Adrenal gland (tissue), 12 donors: ENCODE data around the gene ANKRD62. TPM values are rescaled to one million over a fixed set of nuclear protein-coding genes. Genes with fewer than 3 reads are reported as not detected.

Experiments used
- DNase-seq, 7 donors: peaks; one replicate each; pipeline ENCODE4 v3.0.0-alpha.2; 2019 to 2020
- H3K27ac ChIP-seq, 5 donors: fragments of 200-600 bp; sonication (generic) in 4 of 5; 1 replicate in 3 of 5; 2 replicates in 2 of 5; pipeline versions ENCODE4 v1.5.1 to v1.8.0; 2016 to 2020; ENCODE audit warnings: mild to moderate bottlenecking in 1 of 5
- H3K27me3 ChIP-seq: fragments of 200-600 bp; 2 replicates; pipeline ENCODE4 v1.8.0; 2021
- H3K36me3 ChIP-seq, 2 donors: fragments of 200-600 bp; replicated peaks in 1 of 2; 1 replicate in 1 of 2; 2 replicates in 1 of 2; pipeline versions ENCODE4 v1.5.1 to v1.8.0; 2018 to 2022
- H3K4me1 ChIP-seq, 2 donors: fragments of 200-600 bp; replicated peaks in 1 of 2; 1 replicate in 1 of 2; 2 replicates in 1 of 2; pipeline versions ENCODE4 v1.5.1 to v1.8.0; 2018 to 2021
- H3K4me3 ChIP-seq, 4 donors: fragments of 200-600 bp; sonication (generic) in 3 of 4; one replicate each; pipeline ENCODE4 v1.5.1; 2016 to 2018
- H3K9me3 ChIP-seq, 3 donors: fragments of 200-600 bp; sonication (generic) in 1 of 3; replicated peaks in 1 of 3; 1 replicate in 2 of 3; 2 replicates in 1 of 3; pipeline versions ENCODE4 v1.5.1 to v1.8.0; 2016 to 2021
- POLR2A ChIP-seq, 2 donors: fragments of 450-650 bp; IDR thresholded peaks; one replicate each; pipeline ENCODE4 v1.6.1; 2017; ENCODE audit warnings: antibody characterized with exemption in 2 of 2, mild to moderate bottlenecking in 2 of 2, moderate library complexity in 1 of 2
- WGBS, 4 donors: extraction: QIAGEN DNeasy Blood & Tissue Kit in 2 of 4; methylation state at CpG; one replicate each; pipeline versions ENCODE4 v1.1.5 to v1.1.7; 2013 to 2017; 5-methylcytosine and 5-hydroxymethylcytosine counted together
- intact Hi-C, 2 donors: fragments of 100-400 bp; cut with DNase I; formaldehyde crosslinking; loops; one replicate each; pipeline versions ENCODE4 v1.14.1 to v1.15.0; 2022 to 2023
- polyA plus RNA-seq, 3 donors: library from polyadenylated mRNA; stranded (reverse); fragments of 200-250 nt in 2 of 3; fragments of 350-450 nt in 1 of 3; fragmentation: Illumina TruSeq in 1 of 3; extraction: RNeasy Lipid Tissue Mini Kit (QIAGEN cat#74804) in 1 of 3; gene quantifications; one replicate each; pipeline ENCODE4 v1.2.3, GENCODE V29; 2013 to 2014
- total RNA-seq, 9 donors: library from RNA; depleted of rRNA in 4 of 9; stranded (reverse); fragments of >200 nt in 4 of 9; fragments of 120-200 nt in 1 of 9; fragmentation: NEBNext Ultra II Directional in 1 of 9; extraction: Animal tissue kit (Norgen Biotek cat#: 25700) in 1 of 9; gene quantifications; one replicate each; pipeline versions ENCODE4 v1.1.0 to v1.2.4, GENCODE V29; 2013 to 2023
- TF ChIP-seq, protein P1 (sequence below), 6 experiments: fragments of 450-650 bp in 4 of 6; fragments of 200-600 bp in 2 of 6; sonication (generic) in 1 of 6; IDR thresholded peaks; 1 replicate in 5 of 6; 2 replicates in 1 of 6; pipeline versions ENCODE4 v1.5.1 to v1.8.0; 2016 to 2021; ENCODE audit warnings: antibody characterized with exemption in 6 of 6, mild to moderate bottlenecking in 2 of 6, moderate library complexity in 1 of 6
- donor health status: healthy with polysubstance abuse.
- donor health status: Bipolar disorder and iron deficiency.
- donor health status: DM: yes; HTN: yes; CAD: no.
- donor health status: DM: no; HTN: no; CAD: no.
- donor health status: DM: no; HTN: no; CAD: no.
- donor health status: DM: yes; HTN: yes; CAD: no.

The ANKRD62 gene
- total and polyA plus RNA-seq, 12 donors: not detected

GRCh38 chr18:12092398-12093229 is 1.0 kb upstream of the ANKRD62 start:
- TF ChIP-seq POLR2A (IDR thresholded peaks at IDR 0.05): no peak
- TF ChIP-seq, protein P1, sequence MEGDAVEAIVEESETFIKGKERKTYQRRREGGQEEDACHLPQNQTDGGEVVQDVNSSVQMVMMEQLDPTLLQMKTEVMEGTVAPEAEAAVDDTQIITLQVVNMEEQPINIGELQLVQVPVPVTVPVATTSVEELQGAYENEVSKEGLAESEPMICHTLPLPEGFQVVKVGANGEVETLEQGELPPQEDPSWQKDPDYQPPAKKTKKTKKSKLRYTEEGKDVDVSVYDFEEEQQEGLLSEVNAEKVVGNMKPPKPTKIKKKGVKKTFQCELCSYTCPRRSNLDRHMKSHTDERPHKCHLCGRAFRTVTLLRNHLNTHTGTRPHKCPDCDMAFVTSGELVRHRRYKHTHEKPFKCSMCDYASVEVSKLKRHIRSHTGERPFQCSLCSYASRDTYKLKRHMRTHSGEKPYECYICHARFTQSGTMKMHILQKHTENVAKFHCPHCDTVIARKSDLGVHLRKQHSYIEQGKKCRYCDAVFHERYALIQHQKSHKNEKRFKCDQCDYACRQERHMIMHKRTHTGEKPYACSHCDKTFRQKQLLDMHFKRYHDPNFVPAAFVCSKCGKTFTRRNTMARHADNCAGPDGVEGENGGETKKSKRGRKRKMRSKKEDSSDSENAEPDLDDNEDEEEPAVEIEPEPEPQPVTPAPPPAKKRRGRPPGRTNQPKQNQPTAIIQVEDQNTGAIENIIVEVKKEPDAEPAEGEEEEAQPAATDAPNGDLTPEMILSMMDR (IDR thresholded peaks at IDR 0.05): no peak
- Histone ChIP-seq H3K36me3 (no peaks in the 10 kb centered on the region), H3K4me1 (no peaks in the 10 kb centered on the region), H3K9me3 (no peaks in the 10 kb centered on the region), H3K27me3 (no peaks in the 10 kb centered on the region), H3K27ac (no peak overlapping the region), H3K4me3 (no peak overlapping the region)
- WGBS, 4 donors: 86 to 87% (median 87%) methylated on average over 3 to 17 of the region's 17 CpGs; no CpG with 5 or more reads in 1 of the 4 donors
- no peak for DNase-seq
- intact Hi-C loops: loop anchor here in 1 of 2 donors (10.0 kb wide), 1 partner anchor 142 kb away; no protein-coding TSS in a partner anchor

DNA sequence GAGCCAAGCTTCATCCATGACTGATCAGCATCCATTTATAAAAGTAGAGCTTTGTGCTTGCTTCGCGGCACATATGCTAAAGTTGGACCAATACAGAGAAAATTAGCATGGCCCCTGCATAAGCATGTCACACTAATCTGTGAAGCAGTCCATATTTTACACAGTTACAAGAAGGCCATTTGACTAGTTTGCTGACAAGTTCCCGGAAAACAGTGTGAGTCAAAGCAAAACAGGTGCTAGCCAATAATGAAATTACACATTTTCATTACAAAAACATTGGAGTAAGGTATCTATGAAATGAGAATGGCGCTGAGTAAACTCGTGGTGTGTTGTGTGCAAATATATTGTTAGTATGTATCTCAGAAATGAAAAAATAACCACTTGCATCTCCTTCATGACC is 4.7 kb downstream of the ANKRD62 start:
- H3K27ac ChIP-seq: no peak overlapping the region
- H3K4me1 ChIP-seq: no peaks in the 10 kb centered on the region
- intact Hi-C loops: loop anchor here in 1 of 2 donors (10.0 kb wide), 1 partner anchor 136 kb away; no protein-coding TSS in a partner anchor
- H3K36me3 ChIP-seq: no peaks in the 10 kb centered on the region
- WGBS, 4 donors: 77 to 86% (median 80%) methylated on average over 5 of the region's 5 CpGs
- H3K4me3 ChIP-seq: no peak overlapping the region
- H3K9me3 ChIP-seq: no peaks in the 10 kb centered on the region
- no peaks in the 10 kb centered on the region for H3K27me3 ChIP-seq
- no peak for DNase-seq
- TF ChIP-seq, protein P1 (IDR thresholded peaks at IDR 0.05): no peak
- TF ChIP-seq POLR2A (IDR thresholded peaks at IDR 0.05): no peak

DNA sequence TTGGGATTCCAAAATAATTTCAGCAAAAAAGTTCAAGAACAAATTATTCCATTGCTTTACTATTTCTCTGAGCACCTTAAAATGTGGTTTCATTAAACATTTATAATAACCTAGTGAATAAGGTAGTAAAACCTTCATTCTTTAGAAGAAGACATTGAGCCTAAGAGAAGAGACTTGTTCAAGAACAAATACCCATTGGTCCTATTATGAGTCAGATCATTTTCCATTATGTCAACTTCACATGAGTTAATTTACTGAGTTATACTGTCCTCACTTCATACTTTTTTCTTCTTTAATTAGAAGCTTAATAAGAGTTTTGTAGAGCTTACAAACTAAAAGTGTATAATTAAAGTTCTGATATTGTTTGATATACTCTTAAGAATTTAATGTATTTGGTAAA is 5.5 kb downstream of the ANKRD62 start:
- no peak overlapping the region for H3K27ac ChIP-seq
- no peaks in the 10 kb centered on the region for H3K36me3 ChIP-seq
- no peak for DNase-seq
- no peak overlapping the region for H3K4me3 ChIP-seq
- TF ChIP-seq POLR2A (IDR thresholded peaks at IDR 0.05): no peak
- TF ChIP-seq, protein P1 (IDR thresholded peaks at IDR 0.05): no peak
- intact Hi-C loops: loop anchor here in 1 of 2 donors (10.0 kb wide), 1 partner anchor 136 kb away; no protein-coding TSS in a partner anchor
- H3K4me1 ChIP-seq: no peaks in the 10 kb centered on the region
- H3K27me3 ChIP-seq: no peaks in the 10 kb centered on the region
- H3K9me3 ChIP-seq: no peaks in the 10 kb centered on the region

DNA sequence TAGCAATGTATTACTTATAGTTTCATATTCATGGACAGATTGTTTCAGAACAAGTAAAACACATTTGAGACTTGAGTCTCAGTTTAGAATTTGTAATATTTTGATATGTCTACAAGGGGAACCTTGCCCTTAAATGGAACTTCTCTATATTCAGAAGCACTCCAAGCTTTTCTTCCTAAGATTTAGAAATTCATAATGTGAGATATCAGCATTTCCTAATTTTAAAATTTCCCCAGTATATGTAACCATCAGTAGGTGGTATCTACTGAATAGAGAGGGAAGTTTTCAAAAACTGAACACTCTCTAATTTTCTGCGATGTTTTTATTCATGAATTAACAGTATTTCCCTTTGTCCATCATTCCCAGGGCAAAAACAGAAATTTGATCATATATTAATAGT is 7.6 kb downstream of the ANKRD62 start:
- TF ChIP-seq, protein P1 (IDR thresholded peaks at IDR 0.05): no peak
- no peak for TF ChIP-seq POLR2A (IDR thresholded peaks at IDR 0.05)
- intact Hi-C loops: no loop called here
- 89 to 93% (median 90%) methylated on average over 1 of the region's 1 CpG for WGBS, 4 donors
- Histone ChIP-seq H3K36me3 (no peaks in the 10 kb centered on the region), H3K27me3 (peaks cover 7% of the 10 kb centered on the region), H3K4me3 (no peak overlapping the region), H3K27ac (no peak overlapping the region), H3K9me3 (no peaks in the 10 kb centered on the region), H3K4me1 (no peaks in the 10 kb centered on the region)
- DNase-seq: no peak
